ENCODE measurements around the gene LRP1B.
"Not testable (repeated sequence)": the region's sequence is repeated elsewhere in the genome, so short reads cannot be mapped to it uniquely, and the experiment has no call there.

The LRP1B gene

GRCh38 chr2:141888987-141889555 lies 241.7 kb downstream of the LRP1B start:
- DNase-seq (ENCODE audit: low read depth), result no peak

DNA sequence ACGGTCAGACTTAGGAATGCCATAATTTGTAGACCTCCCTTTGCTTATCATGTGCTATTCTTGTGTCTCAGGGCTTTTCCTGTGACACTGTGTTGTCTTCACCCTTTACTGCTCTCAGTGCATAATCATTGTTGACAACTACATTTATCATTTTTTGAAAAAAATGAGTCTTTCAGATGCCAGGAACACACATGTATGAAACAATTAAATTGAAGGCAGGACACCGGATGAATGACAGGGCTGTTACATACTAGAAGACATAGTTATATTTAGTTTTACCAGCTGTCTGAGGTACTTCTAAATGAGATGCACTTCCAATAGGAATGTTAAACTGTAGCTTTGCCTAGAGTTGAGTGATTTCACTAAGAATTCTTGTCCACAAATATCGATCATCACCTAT lies 243.5 kb downstream of the LRP1B start:
- no peak for DNase-seq (ENCODE audit: low read depth)

DNA sequence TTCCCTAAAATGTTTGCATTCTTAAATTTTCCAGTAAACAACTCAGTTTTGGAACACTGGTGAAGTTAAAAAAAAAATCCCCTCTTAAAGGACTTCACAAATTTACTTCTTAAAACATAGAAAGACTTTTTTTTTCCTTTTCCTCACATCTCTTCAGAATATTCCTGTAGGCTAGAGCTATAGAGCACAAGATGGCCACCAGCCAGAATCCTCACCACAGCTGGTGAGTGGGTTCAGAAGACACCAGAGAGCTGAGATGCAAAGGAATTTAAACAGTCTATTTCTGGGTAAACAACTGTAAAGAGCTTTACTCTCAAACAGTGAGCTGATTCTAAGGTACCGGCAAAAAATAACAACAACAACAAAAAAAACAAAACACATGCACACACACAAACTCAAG lies 252.8 kb downstream of the LRP1B start:
- no peak for DNase-seq (ENCODE audit: low read depth)

DNA sequence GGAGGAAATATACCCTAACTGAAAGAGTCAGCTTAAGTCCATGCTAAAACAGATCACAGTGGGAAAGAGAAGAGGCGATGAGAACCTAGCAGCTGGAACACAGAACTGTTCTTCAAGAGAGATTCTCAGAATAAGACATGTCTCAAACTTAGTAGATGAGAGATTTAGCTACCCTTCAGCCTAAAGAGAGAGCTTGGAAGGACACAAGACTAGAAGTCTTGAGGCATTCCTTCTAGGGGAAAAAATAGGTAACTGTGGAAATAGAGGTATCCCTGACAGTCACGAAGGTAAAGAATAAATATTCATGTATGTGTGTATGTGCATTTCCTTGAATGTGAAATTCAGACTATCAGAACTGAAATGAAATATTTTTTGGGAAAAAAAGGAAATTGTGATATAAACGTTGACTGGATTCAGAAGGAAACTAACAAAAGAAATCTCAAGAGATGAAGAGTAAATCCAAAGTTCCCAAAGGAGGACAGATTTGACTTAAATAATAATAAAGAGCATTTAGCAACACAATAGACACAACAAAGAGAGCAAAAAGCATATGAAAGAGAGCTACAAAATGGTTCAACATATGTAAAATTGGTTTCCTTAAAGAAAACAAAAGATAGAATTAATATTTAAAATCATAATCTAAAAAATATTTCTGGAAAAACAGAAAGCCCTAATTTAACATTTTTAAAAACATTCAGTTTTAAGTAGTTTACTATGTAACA lies 258.7 kb downstream of the LRP1B start:
- DNase-seq (ENCODE audit: low read depth), result no peak

DNA sequence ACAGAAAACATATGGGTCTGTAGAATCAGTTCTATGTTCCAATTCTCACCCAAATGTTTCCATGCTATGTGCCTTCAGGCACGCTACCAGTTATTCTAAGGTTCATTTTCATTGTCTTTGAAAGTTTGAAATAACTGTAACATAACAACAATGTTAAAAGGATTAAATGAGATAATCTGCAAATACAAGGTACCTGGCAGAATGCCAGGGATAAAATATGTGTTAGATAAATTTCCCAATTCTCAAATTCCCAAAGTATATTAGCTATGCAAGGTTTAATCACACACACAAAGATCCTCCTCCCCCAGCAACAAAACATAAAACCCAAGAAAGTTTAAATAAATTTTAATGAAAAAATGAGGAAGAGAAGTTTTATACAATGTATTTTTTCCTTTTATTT lies 261.2 kb downstream of the LRP1B start:
- DNase-seq (ENCODE audit: low read depth), result no peak

DNA sequence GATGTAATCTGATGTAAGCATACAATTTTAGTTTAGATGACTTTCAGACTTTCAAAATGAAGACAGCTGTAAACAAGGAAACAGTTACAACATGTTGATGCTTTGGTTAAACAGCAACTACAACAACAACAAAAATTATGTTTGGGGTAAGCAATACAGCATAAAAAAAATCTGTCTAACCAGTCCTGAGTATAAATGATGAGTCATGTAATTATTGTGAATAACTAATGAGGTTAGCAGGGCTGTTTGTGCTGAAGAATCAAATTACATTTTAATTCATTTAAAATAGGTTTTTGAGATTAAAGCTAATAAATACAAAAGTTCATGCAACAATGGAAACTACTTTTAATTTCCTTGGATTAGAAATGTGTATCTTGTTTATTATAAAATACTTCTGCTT lies 266.9 kb downstream of the LRP1B start:
- DNase-seq (ENCODE audit: low read depth), result no peak

- no peak for DNase-seq (ENCODE audit: low read depth)
These were observed 274.4 kb downstream of the LRP1B start for GRCh38 chr2:141856215-141856919.

DNA sequence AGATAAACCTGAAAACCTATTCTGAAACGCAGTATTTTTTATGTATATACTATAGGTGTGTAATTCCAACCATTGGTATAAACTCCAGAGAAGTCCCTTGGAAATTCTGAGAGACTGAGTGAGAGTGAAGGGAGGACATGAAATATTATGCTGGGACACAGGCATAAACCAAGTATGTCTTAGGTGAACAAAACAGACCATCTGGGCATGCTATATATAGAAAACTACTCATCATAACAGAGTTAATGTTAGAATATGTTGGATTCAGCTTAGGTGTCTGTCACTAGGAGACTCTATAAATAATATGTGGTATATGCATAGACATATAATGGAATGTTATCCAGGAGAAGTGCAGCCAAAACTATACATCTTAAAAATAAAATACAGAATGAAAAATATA lies 282.6 kb downstream of the LRP1B start:
- DNase-seq (ENCODE audit: low read depth), result no peak

- no peak for DNase-seq (ENCODE audit: low read depth)
These were observed 286.6 kb downstream of the LRP1B start for GRCh38 chr2:141844231-141844630.

DNA sequence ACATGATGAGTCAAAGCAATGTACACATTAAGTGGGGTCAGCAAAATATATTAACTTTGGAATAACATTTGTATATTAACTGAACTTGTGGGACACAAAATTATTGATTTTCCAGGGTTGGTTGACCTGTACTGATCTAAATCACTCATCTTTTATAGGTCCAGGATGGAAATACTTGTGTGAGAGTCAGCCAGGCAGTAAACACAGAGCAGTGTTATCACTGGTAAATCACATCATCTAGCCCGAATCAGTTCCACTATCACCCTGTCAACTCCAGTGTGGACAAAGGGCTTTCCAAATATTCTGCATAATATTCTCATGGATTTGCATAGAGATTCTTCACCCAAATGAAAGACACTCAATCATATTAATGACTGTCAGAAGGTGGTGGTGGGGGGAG lies 295.7 kb downstream of the LRP1B start:
- no peak for DNase-seq (ENCODE audit: low read depth)

DNA sequence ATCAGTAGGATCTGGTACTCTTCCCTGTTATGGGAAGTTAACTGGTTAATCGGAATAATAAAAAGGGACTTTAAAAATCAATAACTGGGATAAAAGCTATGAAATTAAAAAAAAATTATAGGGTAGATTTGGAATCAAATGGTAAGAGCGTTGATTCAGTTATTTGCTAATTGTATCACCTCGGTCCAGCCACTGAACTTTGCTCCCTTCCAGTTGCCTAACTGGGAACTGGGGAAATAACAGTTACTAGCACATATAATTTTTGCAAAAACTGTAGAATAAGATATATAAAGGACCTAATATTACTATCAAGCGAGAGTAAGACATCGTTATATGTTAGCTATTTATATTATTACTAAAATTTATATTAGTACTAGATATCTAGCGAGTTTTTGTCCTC lies 302.1 kb downstream of the LRP1B start:
- no peak for DNase-seq (ENCODE audit: low read depth)

- no peak for DNase-seq (ENCODE audit: low read depth)
These were observed 306.0 kb downstream of the LRP1B start for GRCh38 chr2:141824790-141825189.

GRCh38 chr2:141820893-141821292 lies 309.9 kb downstream of the LRP1B start:
- no peak for DNase-seq (ENCODE audit: low read depth)

GRCh38 chr2:141815320-141815719 lies 315.5 kb downstream of the LRP1B start:
- DNase-seq (ENCODE audit: low read depth), result not testable (repeated sequence)

DNA sequence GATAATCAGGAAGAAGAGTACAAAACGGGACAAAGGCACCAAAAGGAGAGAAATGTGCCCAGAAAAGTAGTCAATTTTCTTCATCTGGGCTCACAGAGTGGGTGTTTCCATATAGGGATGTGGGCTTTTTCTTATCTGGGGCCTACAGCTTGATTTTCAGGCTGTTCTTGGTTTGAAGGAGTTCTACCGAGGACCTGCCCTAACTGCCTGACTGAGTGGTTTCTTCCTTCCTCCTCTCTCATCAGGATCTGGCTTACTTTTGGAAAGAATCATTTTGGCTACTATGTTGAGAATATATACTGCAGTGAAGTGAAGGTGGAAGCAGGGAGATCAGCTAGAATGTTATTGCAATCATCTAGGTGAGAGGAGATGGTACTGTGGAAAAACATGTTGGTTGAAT lies 316.7 kb downstream of the LRP1B start:
- no peak for DNase-seq (ENCODE audit: low read depth)

- DNase-seq (ENCODE audit: low read depth), result no peak
These were observed 320.7 kb downstream of the LRP1B start for GRCh38 chr2:141810148-141810547.

GRCh38 chr2:141806090-141806489 lies 324.7 kb downstream of the LRP1B start:
- no peak for DNase-seq (ENCODE audit: low read depth)

GRCh38 chr2:141805302-141805701 lies 325.5 kb downstream of the LRP1B start:
- DNase-seq (ENCODE audit: low read depth), result no peak

- DNase-seq (ENCODE audit: low read depth), result no peak
These were observed 334.4 kb downstream of the LRP1B start for GRCh38 chr2:141796449-141796848.

- DNase-seq (ENCODE audit: low read depth), result no peak
These were observed 339.3 kb downstream of the LRP1B start for GRCh38 chr2:141791521-141791920.

- no peak for DNase-seq (ENCODE audit: low read depth)
These were observed 348.2 kb downstream of the LRP1B start for GRCh38 chr2:141782574-141782973.

- DNase-seq (ENCODE audit: low read depth), result no peak
These were observed 352.4 kb downstream of the LRP1B start for GRCh38 chr2:141778315-141778835.

GRCh38 chr2:141770530-141770929 lies 360.3 kb downstream of the LRP1B start:
- no peak for DNase-seq (ENCODE audit: low read depth)
